Keratinocyte (primary cell): ENCODE measurements around the gene SDF2. TPM values are rescaled to one million over a fixed set of nuclear protein-coding genes. Genes with fewer than 3 reads are reported as not detected.

Experiments used
- DNase-seq: peaks from one replicate; pipeline ENCODE4 v3.0.0-alpha.2; 2011; ENCODE audit warnings: low read depth, missing footprints, low spot score
- FAIRE-seq: peaks from 2 replicates; lab custom pipeline; 2011; peaks lifted over from hg19 to GRCh38; lab: Jason Lieb, UNC
- H2AFZ ChIP-seq: 2 replicates; pipeline ENCODE4 v1.6.0; 2012; ENCODE audit warnings: low read length, control low read depth, inconsistent platforms; ENCODE audit not compliant: control insufficient read depth
- H3K27ac ChIP-seq: 2 replicates; pipeline ENCODE4 v1.5.1; 2011; ENCODE audit warnings: low read length; ENCODE audit not compliant: control insufficient read depth, insufficient read depth
- H3K27me3 ChIP-seq: 3 replicates; pipeline ENCODE4 v1.6.0; 2011; ENCODE audit warnings: low read length; ENCODE audit not compliant: control insufficient read depth, insufficient read depth; ENCODE audit errors: extremely low read depth
- H3K36me3 ChIP-seq, 2 experiments: 2 replicates in 1 of 2; 3 replicates in 1 of 2; pipeline ENCODE4 v1.5.1; 2011; ENCODE audit warnings: low read length in 2 of 2, mild to moderate bottlenecking in 1 of 2; ENCODE audit not compliant: control insufficient read depth in 2 of 2, insufficient read depth in 2 of 2; ENCODE audit errors: extremely low read depth in 1 of 2
- H3K4me1 ChIP-seq: 3 replicates; pipeline ENCODE4 v1.5.1; 2011; ENCODE audit warnings: low read length; ENCODE audit not compliant: control insufficient read depth, insufficient read depth; ENCODE audit errors: extremely low read depth
- H3K4me2 ChIP-seq: 3 replicates; pipeline ENCODE4 v1.6.0; 2011; ENCODE audit warnings: low read depth, low read length; ENCODE audit not compliant: control insufficient read depth, insufficient read depth; ENCODE audit errors: extremely low read depth
- H3K4me3 ChIP-seq, 3 experiments: fragments of 200-600 bp in 1 of 3; sonication (generic) in 1 of 3; 2 replicates in 2 of 3; 3 replicates in 1 of 3; pipeline ENCODE4 v1.5.1; 2011 to 2016; ENCODE audit warnings: low read length in 3 of 3, mild to moderate bottlenecking in 3 of 3, control low read depth in 2 of 3, inconsistent platforms in 1 of 3, low read depth in 1 of 3, mixed read lengths in 1 of 3, mixed run types in 1 of 3, moderate library complexity in 1 of 3; ENCODE audit not compliant: control insufficient read depth in 2 of 3, insufficient read depth in 2 of 3; ENCODE audit errors: extremely low read depth in 1 of 3
- H3K79me2 ChIP-seq: 2 replicates; pipeline ENCODE4 v1.6.0; 2012; ENCODE audit warnings: low read length; ENCODE audit not compliant: control insufficient read depth, insufficient read depth
- H3K9ac ChIP-seq: 3 replicates; pipeline ENCODE4 v1.6.0; 2011; ENCODE audit warnings: low read length; ENCODE audit not compliant: control insufficient read depth, insufficient read depth; ENCODE audit errors: extremely low read depth
- H3K9me1 ChIP-seq: 3 replicates; pipeline ENCODE4 v1.6.0; 2011; ENCODE audit warnings: low read length; ENCODE audit not compliant: control insufficient read depth, insufficient read depth; ENCODE audit errors: extremely low read depth
- H3K9me3 ChIP-seq: 2 replicates; pipeline ENCODE4 v1.5.1; 2012; ENCODE audit warnings: low read depth, low read length; ENCODE audit not compliant: control insufficient read depth
- H4K20me1 ChIP-seq: 3 replicates; pipeline ENCODE4 v1.6.0; 2011; ENCODE audit warnings: low read length; ENCODE audit not compliant: control insufficient read depth, insufficient read depth; ENCODE audit errors: extremely low read depth
- EZH2 ChIP-seq: IDR thresholded peaks from one replicate; pipeline ENCODE4 v1.6.1; 2012; ENCODE audit warnings: inconsistent platforms, mild to moderate bottlenecking, low read length, moderate library complexity
- dilution Hi-C: fragments of 300-500 bp; cut with MboI; formaldehyde crosslinking; loops from one replicate; pipeline ENCODE4 v1.7.0; 2020; ENCODE audit warnings: low sequenced_read_pairs; ENCODE audit not compliant: extremely low pct_ligation_motif_present
- polyA plus RNA-seq, 5 experiments: library from polyadenylated mRNA; depleted of rRNA in 3 of 5; stranded (reverse) in 3 of 5; stranded (forward) in 1 of 5; unstranded in 1 of 5; fragments of >200 nt; gene quantifications; 1 replicate in 1 of 5; 2 replicates in 3 of 5; 3 replicates in 1 of 5; pipeline versions ENCODE4 v1.2.1 to v1.2.3, GENCODE V29; 2011 to 2012; ENCODE audit warnings: missing spikeins in 2 of 5, low read depth in 1 of 5, low replicate concordance in 1 of 5
- TF ChIP-seq, protein P1 (sequence below), 3 experiments: IDR thresholded peaks in 1 of 3; conservative IDR thresholded peaks in 1 of 3; optimal IDR thresholded peaks in 1 of 3; 2 replicates in 2 of 3; 3 replicates in 1 of 3; pipeline versions ENCODE3 to v1.5.1; 2011; ENCODE audit warnings: low read length in 3 of 3, mild to moderate bottlenecking in 3 of 3, moderate library complexity in 2 of 3, control low read depth in 1 of 3, inconsistent platforms in 1 of 3; ENCODE audit not compliant: insufficient read depth in 2 of 3; ENCODE audit errors: extremely low read depth in 1 of 3

Gene SDF2
- polyA plus RNA-seq, 1 donor (not counting 4 experiments of a cell fraction or from before 2014, with no cell fraction given): 61.5 TPM

DNA sequence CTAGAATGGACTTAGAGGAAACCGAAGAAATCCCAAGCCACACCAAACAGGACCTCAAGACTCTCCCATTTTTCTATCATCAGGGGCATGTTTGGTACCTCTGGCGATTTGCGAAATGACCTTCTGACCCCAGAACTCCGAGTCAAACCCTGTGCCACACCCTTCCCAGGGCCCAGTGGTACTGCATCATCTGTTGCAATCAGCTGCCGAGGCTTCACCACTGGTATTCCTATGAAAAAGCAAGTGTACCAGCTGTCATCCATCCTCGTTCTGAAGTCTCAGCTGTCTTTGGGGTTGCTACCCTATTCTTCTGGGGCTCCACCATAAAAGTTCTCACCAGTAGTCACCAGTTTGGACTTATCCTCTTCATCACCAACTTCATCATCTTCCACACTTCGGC is 45.4 kb downstream of the SDF2 start:
- DNase-seq (no peak), FAIRE-seq (no peak)

DNA sequence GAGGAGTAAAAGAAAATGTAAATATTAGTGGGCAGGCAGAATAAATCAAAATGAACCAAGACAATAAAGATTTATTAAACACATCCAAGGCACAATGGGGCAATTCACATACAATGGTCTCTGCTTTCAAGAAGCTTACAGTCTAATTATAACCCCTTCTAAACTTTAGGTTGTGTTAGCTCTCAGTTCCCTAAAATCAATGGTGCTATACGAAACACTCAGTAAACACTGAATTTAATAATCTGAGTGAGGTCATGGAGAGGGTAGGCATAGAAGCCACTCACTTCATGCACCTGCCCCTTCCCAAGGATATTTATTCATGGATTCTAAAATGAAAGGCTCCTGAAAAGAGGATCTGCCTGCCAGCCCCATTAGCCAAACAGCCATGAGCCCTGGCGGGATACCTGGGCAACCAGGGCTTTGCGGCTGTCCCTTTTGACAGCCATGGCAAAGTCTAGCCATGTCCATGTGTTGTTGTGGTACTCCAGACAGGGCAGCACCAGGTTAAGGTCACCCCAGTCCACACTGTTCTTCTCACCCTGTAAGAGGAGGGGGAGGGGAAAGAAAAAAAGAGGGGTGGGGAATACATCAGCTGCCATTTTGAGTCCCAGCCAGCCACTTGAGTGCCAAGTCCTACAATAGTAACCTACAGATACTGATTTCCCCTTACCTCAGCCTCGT is 46.3 kb downstream of the SDF2 start:
- DNase-seq (no peak), FAIRE-seq (no peak)
- dilution Hi-C loops: no loop called here

More for the DNA sequence above, 45.4 kb downstream of the SDF2 start:
- peaks cover 63 to 65% of the 10 kb centered on the region in 2 experiments for H3K36me3 ChIP-seq
- H3K9me1 ChIP-seq: no peaks in the 10 kb centered on the region
- no peaks in the 10 kb centered on the region for H3K4me1 ChIP-seq
- H2AFZ ChIP-seq: no peak overlapping the region
- no peaks in the 10 kb centered on the region for H3K9me3 ChIP-seq
- no peak for TF ChIP-seq EZH2
- TF ChIP-seq, protein P1, sequence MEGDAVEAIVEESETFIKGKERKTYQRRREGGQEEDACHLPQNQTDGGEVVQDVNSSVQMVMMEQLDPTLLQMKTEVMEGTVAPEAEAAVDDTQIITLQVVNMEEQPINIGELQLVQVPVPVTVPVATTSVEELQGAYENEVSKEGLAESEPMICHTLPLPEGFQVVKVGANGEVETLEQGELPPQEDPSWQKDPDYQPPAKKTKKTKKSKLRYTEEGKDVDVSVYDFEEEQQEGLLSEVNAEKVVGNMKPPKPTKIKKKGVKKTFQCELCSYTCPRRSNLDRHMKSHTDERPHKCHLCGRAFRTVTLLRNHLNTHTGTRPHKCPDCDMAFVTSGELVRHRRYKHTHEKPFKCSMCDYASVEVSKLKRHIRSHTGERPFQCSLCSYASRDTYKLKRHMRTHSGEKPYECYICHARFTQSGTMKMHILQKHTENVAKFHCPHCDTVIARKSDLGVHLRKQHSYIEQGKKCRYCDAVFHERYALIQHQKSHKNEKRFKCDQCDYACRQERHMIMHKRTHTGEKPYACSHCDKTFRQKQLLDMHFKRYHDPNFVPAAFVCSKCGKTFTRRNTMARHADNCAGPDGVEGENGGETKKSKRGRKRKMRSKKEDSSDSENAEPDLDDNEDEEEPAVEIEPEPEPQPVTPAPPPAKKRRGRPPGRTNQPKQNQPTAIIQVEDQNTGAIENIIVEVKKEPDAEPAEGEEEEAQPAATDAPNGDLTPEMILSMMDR (optimal IDR thresholded peaks at IDR 0.05 in 1 of 3, IDR thresholded peaks at IDR 0.05 in 1 of 3, conservative IDR thresholded peaks at IDR 0.05 in 1 of 3; ENCODE audit: extremely low read depth in 1 of 3, insufficient read depth in 2 of 3, low read length in 3 of 3): no peak
- H3K79me2 ChIP-seq: no peaks in the 10 kb centered on the region
- no peaks in the 10 kb centered on the region for H4K20me1 ChIP-seq
- no peak overlapping the region for H3K27ac ChIP-seq
- dilution Hi-C loops: no loop called here
- no peak overlapping the region for H3K4me3 ChIP-seq
- H3K27me3 ChIP-seq: no peaks in the 10 kb centered on the region
- no peak overlapping the region for H3K9ac ChIP-seq
- no peak overlapping the region for H3K4me2 ChIP-seq

More for the DNA sequence above, 46.3 kb downstream of the SDF2 start:
- no peaks in the 10 kb centered on the region for H3K4me1 ChIP-seq
- no peak overlapping the region for H2AFZ ChIP-seq
- no peak overlapping the region for H3K27ac ChIP-seq
- H3K79me2 ChIP-seq: no peaks in the 10 kb centered on the region
- TF ChIP-seq, protein P1 (optimal IDR thresholded peaks at IDR 0.05 in 1 of 3, IDR thresholded peaks at IDR 0.05 in 1 of 3, conservative IDR thresholded peaks at IDR 0.05 in 1 of 3; ENCODE audit: extremely low read depth in 1 of 3, insufficient read depth in 2 of 3, low read length in 3 of 3): no peak
- TF ChIP-seq EZH2: no peak
- H3K9ac ChIP-seq: no peak overlapping the region
- H4K20me1 ChIP-seq: no peaks in the 10 kb centered on the region
- H3K4me2 ChIP-seq: no peak overlapping the region
- no peaks in the 10 kb centered on the region for H3K9me3 ChIP-seq
- H3K9me1 ChIP-seq: no peaks in the 10 kb centered on the region
- H3K36me3 ChIP-seq: peaks cover 58 to 59% of the 10 kb centered on the region in 2 experiments
- H3K27me3 ChIP-seq: no peaks in the 10 kb centered on the region
- no peak overlapping the region for H3K4me3 ChIP-seq
